HEK293 (cell line): Measurements from ENCODE around the gene PRIMA1.

Experiments
- CTCF ChIA-PET: fragments of 350-600 bp; formaldehyde crosslinking; extraction: SDS; loops from one replicate; lab custom pipeline; 2021; ENCODE audit warnings: antibody characterized with exemption; lab: Yijun Ruan, JAX
- POLR2A ChIA-PET: fragments of 300-600 bp; formaldehyde crosslinking; extraction: SDS; loops from one replicate; lab custom pipeline; 2020; ENCODE audit warnings: antibody characterized with exemption, inconsistent platforms; lab: Yijun Ruan, JAX
- H3K27ac ChIP-seq: fragments of 200-500 bp; sonication (Bioruptor generic); 2 replicates; pipeline ENCODE4 v1.5.1; 2014; ENCODE audit warnings: low read depth, low read length, control low read depth, inconsistent platforms; ENCODE audit errors: extremely low read depth
- H3K36me3 ChIP-seq, 2 experiments: fragments of 200-500 bp in 1 of 2; sonication (Bioruptor generic) in 1 of 2; 1 replicate in 1 of 2; 2 replicates in 1 of 2; pipeline ENCODE4 v1.5.1; 2014 to 2017; ENCODE audit warnings: inconsistent platforms in 2 of 2, low read length in 2 of 2; ENCODE audit not compliant: control insufficient read depth in 2 of 2, insufficient read depth in 1 of 2
- H3K4me1 ChIP-seq: fragments of 200-500 bp; sonication (Bioruptor generic); 2 replicates; pipeline ENCODE4 v1.5.1; 2014; ENCODE audit warnings: mild to moderate bottlenecking, low read length, inconsistent platforms; ENCODE audit not compliant: control insufficient read depth, insufficient read depth
- H3K4me3 ChIP-seq: 2 replicates; pipeline ENCODE4 v1.5.1; 2011; ENCODE audit warnings: low read depth, mild to moderate bottlenecking, control low read depth, low read length, moderate library complexity
- H3K9me3 ChIP-seq: fragments of 200-500 bp; sonication (Bioruptor generic); 2 replicates; pipeline ENCODE4 v1.5.1; 2014; ENCODE audit warnings: low read depth, low read length, inconsistent platforms; ENCODE audit not compliant: control insufficient read depth, insufficient read depth
- GLIS1 ChIP-seq: fragments of 450-650 bp; formaldehyde crosslinking; IDR thresholded peaks from 2 replicates; pipeline ENCODE4 v1.5.1; 2016; ENCODE audit warnings: missing biosample characterization, missing genetic modification characterization
- ZFHX2 ChIP-seq: fragments of 450-650 bp; formaldehyde crosslinking; conservative IDR thresholded peaks from 2 replicates; pipeline ENCODE4 v1.5.1; 2016; ENCODE audit warnings: missing biosample characterization, missing genetic modification characterization
- ZNF174 ChIP-seq: fragments of 450-650 bp; formaldehyde crosslinking; IDR thresholded peaks from 2 replicates; pipeline ENCODE4 v1.5.0; 2017; ENCODE audit warnings: missing biosample characterization, mild to moderate bottlenecking, missing genetic modification characterization
- ZNF223 ChIP-seq: fragments of 450-650 bp; formaldehyde crosslinking; IDR thresholded peaks from 2 replicates; pipeline ENCODE4 v1.5.1; 2016; ENCODE audit warnings: missing biosample characterization, missing genetic modification characterization
- ZNF302 ChIP-seq: fragments of 450-650 bp; formaldehyde crosslinking; IDR thresholded peaks from 2 replicates; pipeline ENCODE4 v1.5.1; 2016; ENCODE audit warnings: missing biosample characterization, missing genetic modification characterization, low read depth
- ZNF350 ChIP-seq: fragments of 450-650 bp; formaldehyde crosslinking; IDR thresholded peaks from 2 replicates; pipeline ENCODE4 v1.5.0; 2017; ENCODE audit warnings: missing biosample characterization, mild to moderate bottlenecking, missing genetic modification characterization
- ZNF354C ChIP-seq: fragments of 450-650 bp; formaldehyde crosslinking; IDR thresholded peaks from 2 replicates; pipeline ENCODE4 v1.5.1; 2016; ENCODE audit warnings: missing biosample characterization, missing genetic modification characterization, low read depth, borderline replicate concordance
- ZNF658 ChIP-seq: fragments of 450-650 bp; formaldehyde crosslinking; IDR thresholded peaks from 2 replicates; pipeline ENCODE4; 2016; ENCODE audit warnings: missing biosample characterization, missing genetic modification characterization
- ZNF837 ChIP-seq: fragments of 450-650 bp; formaldehyde crosslinking; IDR thresholded peaks from 2 replicates; pipeline ENCODE4 v1.5.1; 2016; ENCODE audit warnings: missing biosample characterization, missing genetic modification characterization
- TF ChIP-seq, protein P1 (sequence below): fragments of 450-650 bp; formaldehyde crosslinking; IDR thresholded peaks from 2 replicates; pipeline ENCODE4 v1.5.1; 2016; ENCODE audit warnings: missing biosample characterization, missing genetic modification characterization
- TF ChIP-seq, protein P2 (sequence below): fragments of 450-650 bp; formaldehyde crosslinking; IDR thresholded peaks from 2 replicates; pipeline ENCODE4 v1.5.1; 2017; ENCODE audit warnings: missing biosample characterization, missing genetic modification characterization
- TF ChIP-seq, protein P3 (sequence below): fragments of 450-650 bp; formaldehyde crosslinking; IDR thresholded peaks from 2 replicates; pipeline ENCODE4 v1.5.1; 2016; ENCODE audit warnings: missing biosample characterization, missing genetic modification characterization
- TF ChIP-seq, protein P4 (sequence below): sonication (generic); formaldehyde crosslinking; IDR thresholded peaks from 2 replicates; pipeline ENCODE4 v1.8.1; 2022; ENCODE audit warnings: mild to moderate bottlenecking, moderate library complexity, missing genetic modification reagents
- TF ChIP-seq, protein P5 (sequence below): fragments of 450-650 bp; formaldehyde crosslinking; IDR thresholded peaks from 2 replicates; pipeline ENCODE4 v1.5.1; 2016; ENCODE audit warnings: missing biosample characterization, missing genetic modification characterization
- TF ChIP-seq, protein P6 (sequence below): fragments of 450-650 bp; formaldehyde crosslinking; IDR thresholded peaks from 2 replicates; pipeline ENCODE4 v1.5.0; 2017; ENCODE audit warnings: missing biosample characterization, missing genetic modification characterization, borderline replicate concordance

Gene PRIMA1

DNA sequence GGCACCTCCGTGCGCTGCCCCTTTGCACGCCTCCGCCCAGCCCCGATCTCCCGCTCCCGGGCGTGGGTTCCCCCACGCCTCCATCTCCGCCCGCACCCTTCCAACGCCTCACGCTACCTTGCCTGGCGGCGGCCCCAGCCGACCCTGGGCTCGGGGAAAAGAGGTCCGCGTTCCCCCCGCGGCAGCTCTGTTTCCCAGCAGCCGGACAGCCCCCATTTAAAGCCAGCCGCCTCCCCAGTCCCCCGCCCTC, at the start of gene PRIMA1 (continued):
- TF ChIP-seq, protein P1, sequence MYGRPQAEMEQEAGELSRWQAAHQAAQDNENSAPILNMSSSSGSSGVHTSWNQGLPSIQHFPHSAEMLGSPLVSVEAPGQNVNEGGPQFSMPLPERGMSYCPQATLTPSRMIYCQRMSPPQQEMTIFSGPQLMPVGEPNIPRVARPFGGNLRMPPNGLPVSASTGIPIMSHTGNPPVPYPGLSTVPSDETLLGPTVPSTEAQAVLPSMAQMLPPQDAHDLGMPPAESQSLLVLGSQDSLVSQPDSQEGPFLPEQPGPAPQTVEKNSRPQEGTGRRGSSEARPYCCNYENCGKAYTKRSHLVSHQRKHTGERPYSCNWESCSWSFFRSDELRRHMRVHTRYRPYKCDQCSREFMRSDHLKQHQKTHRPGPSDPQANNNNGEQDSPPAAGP (tag by site-specific recombination) = 0 out of 2 replicates have a peak, but pooled peaks have one; percentile 11
- TF ChIP-seq ZNF302 = no peak
- no peak for TF ChIP-seq ZNF354C (tag by site-specific recombination)
- TF ChIP-seq, protein P2, sequence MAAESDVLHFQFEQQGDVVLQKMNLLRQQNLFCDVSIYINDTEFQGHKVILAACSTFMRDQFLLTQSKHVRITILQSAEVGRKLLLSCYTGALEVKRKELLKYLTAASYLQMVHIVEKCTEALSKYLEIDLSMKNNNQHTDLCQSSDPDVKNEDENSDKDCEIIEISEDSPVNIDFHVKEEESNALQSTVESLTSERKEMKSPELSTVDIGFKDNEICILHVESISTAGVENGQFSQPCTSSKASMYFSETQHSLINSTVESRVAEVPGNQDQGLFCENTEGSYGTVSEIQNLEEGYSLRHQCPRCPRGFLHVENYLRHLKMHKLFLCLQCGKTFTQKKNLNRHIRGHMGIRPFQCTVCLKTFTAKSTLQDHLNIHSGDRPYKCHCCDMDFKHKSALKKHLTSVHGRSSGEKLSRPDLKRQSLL (tag by site-specific recombination) = no peak
- no peak for TF ChIP-seq ZNF350
- peak; percentile 16; the same call in 1 of the 2 replicates for TF ChIP-seq ZNF223 (tag by site-specific recombination)
- TF ChIP-seq ZFHX2 = peak; percentile 91
- no peak for TF ChIP-seq ZNF837 (tag by site-specific recombination)
- TF ChIP-seq ZNF658 (tag by site-specific recombination) = no peak
- TF ChIP-seq, protein P3, sequence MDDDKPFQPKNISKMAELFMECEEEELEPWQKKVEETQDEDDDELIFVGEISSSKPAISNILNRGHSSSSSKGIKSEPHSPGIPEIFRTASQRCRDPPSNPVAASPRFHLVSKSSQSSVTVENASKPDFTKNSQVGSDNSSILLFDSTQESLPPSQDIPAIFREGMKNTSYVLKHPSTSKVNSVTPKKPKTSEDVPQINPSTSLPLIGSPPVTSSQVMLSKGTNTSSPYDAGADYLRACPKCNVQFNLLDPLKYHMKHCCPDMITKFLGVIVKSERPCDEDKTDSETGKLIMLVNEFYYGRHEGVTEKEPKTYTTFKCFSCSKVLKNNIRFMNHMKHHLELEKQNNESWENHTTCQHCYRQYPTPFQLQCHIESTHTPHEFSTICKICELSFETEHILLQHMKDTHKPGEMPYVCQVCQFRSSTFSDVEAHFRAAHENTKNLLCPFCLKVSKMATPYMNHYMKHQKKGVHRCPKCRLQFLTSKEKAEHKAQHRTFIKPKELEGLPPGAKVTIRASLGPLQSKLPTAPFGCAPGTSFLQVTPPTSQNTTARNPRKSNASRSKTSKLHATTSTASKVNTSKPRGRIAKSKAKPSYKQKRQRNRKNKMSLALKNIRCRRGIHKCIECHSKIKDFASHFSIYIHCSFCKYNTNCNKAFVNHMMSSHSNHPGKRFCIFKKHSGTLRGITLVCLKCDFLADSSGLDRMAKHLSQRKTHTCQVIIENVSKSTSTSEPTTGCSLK (tag by site-specific recombination) = no peak

DNA sequence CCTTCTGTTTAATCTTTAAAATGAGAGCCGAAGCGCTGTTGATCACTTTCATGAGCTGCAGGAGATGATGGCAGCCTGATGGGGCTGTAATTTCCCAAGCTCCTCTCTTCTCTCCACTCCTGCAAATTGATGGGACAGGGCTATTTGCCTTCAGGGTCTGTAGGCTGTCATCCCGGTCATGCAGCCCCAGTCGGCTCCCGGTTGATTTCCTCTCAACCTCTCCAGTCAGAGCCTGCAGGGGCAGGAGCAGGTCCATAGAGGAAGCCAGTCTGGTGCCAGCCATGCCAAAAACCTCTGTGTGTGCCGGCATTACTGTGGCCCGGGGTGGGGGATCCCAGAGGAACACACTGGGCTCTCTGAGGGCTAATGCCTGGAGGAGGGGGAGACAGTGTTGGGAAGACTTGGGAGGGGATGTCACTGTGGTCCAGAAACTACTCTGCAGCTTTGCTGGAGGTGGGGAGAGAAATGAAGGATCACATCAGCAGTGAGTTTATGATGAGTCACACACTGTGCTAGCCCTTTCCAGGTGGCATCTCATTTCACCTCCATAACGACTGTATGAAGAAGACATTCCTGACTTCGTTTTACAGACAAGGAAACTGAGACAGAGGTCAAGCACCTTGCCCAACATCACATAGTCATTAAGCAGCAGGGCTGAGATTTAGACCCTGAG, 46.5 kb upstream of the PRIMA1 start:
- POLR2A ChIA-PET = no interaction called here

DNA sequence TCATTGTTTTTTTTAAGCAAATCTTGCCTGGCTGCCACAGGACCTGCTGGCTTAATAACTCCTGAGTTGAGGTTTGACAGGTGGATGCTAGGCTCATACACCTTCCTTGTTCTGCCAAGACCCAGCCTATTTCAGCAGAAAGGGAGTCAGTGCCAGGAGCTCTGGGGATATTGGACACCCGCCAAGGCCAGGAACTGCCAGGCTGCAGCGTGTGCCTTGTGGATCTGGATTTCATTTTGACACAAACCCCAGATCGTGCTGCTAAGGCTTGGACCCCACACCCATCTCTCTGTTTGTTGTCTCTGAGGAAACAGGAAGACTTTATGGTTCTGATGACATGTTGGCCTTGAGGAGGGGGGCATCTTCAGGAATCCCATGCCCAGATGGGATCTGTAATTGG, 44.4 kb upstream of the PRIMA1 start:
- Histone ChIP-seq H3K4me3 (no peak overlapping the region), H3K36me3 (no peaks in the 10 kb centered on the region), H3K27ac (no peak overlapping the region), H3K9me3 (no peaks in the 10 kb centered on the region; the same call in 1 of the 2 replicates)
- POLR2A ChIA-PET = no interaction called here
- TF ChIP-seq, protein P4, sequence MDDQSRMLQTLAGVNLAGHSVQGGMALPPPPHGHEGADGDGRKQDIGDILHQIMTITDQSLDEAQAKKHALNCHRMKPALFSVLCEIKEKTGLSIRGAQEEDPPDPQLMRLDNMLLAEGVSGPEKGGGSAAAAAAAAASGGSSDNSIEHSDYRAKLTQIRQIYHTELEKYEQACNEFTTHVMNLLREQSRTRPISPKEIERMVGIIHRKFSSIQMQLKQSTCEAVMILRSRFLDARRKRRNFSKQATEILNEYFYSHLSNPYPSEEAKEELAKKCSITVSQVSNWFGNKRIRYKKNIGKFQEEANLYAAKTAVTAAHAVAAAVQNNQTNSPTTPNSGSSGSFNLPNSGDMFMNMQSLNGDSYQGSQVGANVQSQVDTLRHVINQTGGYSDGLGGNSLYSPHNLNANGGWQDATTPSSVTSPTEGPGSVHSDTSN (CRISPR knock-in tag) = no peak
- TF ChIP-seq, protein P5, sequence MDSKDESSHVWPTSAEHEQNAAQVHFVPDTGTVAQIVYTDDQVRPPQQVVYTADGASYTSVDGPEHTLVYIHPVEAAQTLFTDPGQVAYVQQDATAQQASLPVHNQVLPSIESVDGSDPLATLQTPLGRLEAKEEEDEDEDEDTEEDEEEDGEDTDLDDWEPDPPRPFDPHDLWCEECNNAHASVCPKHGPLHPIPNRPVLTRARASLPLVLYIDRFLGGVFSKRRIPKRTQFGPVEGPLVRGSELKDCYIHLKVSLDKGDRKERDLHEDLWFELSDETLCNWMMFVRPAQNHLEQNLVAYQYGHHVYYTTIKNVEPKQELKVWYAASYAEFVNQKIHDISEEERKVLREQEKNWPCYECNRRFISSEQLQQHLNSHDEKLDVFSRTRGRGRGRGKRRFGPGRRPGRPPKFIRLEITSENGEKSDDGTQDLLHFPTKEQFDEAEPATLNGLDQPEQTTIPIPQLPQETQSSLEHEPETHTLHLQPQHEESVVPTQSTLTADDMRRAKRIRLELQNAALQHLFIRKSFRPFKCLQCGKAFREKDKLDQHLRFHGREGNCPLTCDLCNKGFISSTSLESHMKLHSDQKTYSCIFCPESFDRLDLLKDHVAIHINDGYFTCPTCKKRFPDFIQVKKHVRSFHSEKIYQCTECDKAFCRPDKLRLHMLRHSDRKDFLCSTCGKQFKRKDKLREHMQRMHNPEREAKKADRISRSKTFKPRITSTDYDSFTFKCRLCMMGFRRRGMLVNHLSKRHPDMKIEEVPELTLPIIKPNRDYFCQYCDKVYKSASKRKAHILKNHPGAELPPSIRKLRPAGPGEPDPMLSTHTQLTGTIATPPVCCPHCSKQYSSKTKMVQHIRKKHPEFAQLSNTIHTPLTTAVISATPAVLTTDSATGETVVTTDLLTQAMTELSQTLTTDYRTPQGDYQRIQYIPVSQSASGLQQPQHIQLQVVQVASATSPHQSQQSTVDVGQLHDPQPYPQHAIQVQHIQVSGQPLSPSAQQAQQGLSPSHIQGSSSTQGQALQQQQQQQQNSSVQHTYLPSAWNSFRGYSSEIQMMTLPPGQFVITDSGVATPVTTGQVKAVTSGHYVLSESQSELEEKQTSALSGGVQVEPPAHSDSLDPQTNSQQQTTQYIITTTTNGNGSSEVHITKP (tag by site-specific recombination) = peak; percentile 66
- TF ChIP-seq, protein P6, sequence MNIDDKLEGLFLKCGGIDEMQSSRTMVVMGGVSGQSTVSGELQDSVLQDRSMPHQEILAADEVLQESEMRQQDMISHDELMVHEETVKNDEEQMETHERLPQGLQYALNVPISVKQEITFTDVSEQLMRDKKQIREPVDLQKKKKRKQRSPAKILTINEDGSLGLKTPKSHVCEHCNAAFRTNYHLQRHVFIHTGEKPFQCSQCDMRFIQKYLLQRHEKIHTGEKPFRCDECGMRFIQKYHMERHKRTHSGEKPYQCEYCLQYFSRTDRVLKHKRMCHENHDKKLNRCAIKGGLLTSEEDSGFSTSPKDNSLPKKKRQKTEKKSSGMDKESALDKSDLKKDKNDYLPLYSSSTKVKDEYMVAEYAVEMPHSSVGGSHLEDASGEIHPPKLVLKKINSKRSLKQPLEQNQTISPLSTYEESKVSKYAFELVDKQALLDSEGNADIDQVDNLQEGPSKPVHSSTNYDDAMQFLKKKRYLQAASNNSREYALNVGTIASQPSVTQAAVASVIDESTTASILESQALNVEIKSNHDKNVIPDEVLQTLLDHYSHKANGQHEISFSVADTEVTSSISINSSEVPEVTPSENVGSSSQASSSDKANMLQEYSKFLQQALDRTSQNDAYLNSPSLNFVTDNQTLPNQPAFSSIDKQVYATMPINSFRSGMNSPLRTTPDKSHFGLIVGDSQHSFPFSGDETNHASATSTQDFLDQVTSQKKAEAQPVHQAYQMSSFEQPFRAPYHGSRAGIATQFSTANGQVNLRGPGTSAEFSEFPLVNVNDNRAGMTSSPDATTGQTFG (tag by site-specific recombination) = no peak
- TF ChIP-seq, all 188 proteins: peak for 1
- H3K4me1 ChIP-seq = no peaks in the 10 kb centered on the region
- CTCF ChIA-PET = no interaction called here

More for the DNA sequence above, 46.5 kb upstream of the PRIMA1 start:
- Histone ChIP-seq H3K36me3 (no peaks in the 10 kb centered on the region), H3K9me3 (no peaks in the 10 kb centered on the region; the same call in 1 of the 2 replicates), H3K4me3 (no peak overlapping the region), H3K27ac (no peak overlapping the region), H3K4me1 (no peaks in the 10 kb centered on the region)
- CTCF ChIA-PET = interaction anchor here (0.6 to 0.7 kb wide), 2 partner anchors 279 to 714 kb away, joined by 3 to 4 read pairs; no protein-coding TSS in a partner anchor
- TF ChIP-seq ZNF174 (tag by site-specific recombination) (no peak), GLIS1 (peak; percentile 67)
